ENCODE measurements around the gene ARHGAP42. TPM values are rescaled to one million over a fixed set of nuclear protein-coding genes. Genes with fewer than 3 reads are reported as not detected.
A peak's percentile ranks its signal among the peaks of the same experiment; 100 is the strongest.
"Not testable (repeated sequence)": the region's sequence is repeated elsewhere in the genome, so short reads cannot be mapped to it uniquely, and the experiment has no call there.

Gene ARHGAP42
- total RNA-seq = under 1 TPM; 0.05 to 0.10 TPM

GRCh38 chr11:100687054-100687629, at the start of gene ARHGAP42:
ARHGAP42 (plus strand) TSS chr11:100687288; CDS start chr11:100687679, 391 bp downstream.
- H3K27me3 Mint-ChIP-seq = peaks cover 35% of the 10 kb centered on the region
- H3K9me3 Mint-ChIP-seq = no peaks in the 10 kb centered on the region
- CTCF ChIA-PET = no interaction called here
- peaks cover 17% of the 10 kb centered on the region for H3K4me1 Mint-ChIP-seq
- H3K4me3 Mint-ChIP-seq = peak within 1 kb of the TSS; percentile 82
- POLR2A ChIA-PET = no interaction called here
- DNase-seq = peak; percentile 26
- peak within 1 kb of the TSS; percentile 46 for H3K27ac Mint-ChIP-seq
- no peaks in the 10 kb centered on the region for H3K36me3 Mint-ChIP-seq (ENCODE audit: low read depth)

- Mint-ChIP-seq H3K4me1 (no peaks in the 10 kb centered on the region), H3K27ac (no peak overlapping the region)
Observed at GRCh38 chr11:100637706-100638105, 49.4 kb upstream of the ARHGAP42 start.

GRCh38 chr11:100638648-100639047, 48.4 kb upstream of the ARHGAP42 start:
- no peak overlapping the region for H3K4me3 Mint-ChIP-seq
- CTCF ChIA-PET = no interaction called here
- no peak for DNase-seq
- H3K36me3 Mint-ChIP-seq (ENCODE audit: low read depth) = no peaks in the 10 kb centered on the region
- no peaks in the 10 kb centered on the region for H3K4me1 Mint-ChIP-seq
- H3K27me3 Mint-ChIP-seq = no peaks in the 10 kb centered on the region
- H3K27ac Mint-ChIP-seq = no peak overlapping the region
- no peaks in the 10 kb centered on the region for H3K9me3 Mint-ChIP-seq
- POLR2A ChIA-PET = no interaction called here

More at GRCh38 chr11:100637706-100638105, 49.4 kb upstream of the ARHGAP42 start:
- POLR2A ChIA-PET = no interaction called here
- no peaks in the 10 kb centered on the region for H3K9me3 Mint-ChIP-seq
- no peak overlapping the region for H3K4me3 Mint-ChIP-seq
- no peaks in the 10 kb centered on the region for H3K27me3 Mint-ChIP-seq
- DNase-seq = no peak
- H3K36me3 Mint-ChIP-seq (ENCODE audit: low read depth) = no peaks in the 10 kb centered on the region
- CTCF ChIA-PET = no interaction called here

- H3K9me3 Mint-ChIP-seq = no peaks in the 10 kb centered on the region
- no peak for DNase-seq
- ChIA-PET CTCF (no interaction called here), POLR2A (no interaction called here)
- H3K27me3 Mint-ChIP-seq = no peaks in the 10 kb centered on the region
- H3K36me3 Mint-ChIP-seq (ENCODE audit: low read depth) = no peaks in the 10 kb centered on the region
- H3K4me1 Mint-ChIP-seq = no peaks in the 10 kb centered on the region
- no peak overlapping the region for H3K4me3 Mint-ChIP-seq
- H3K27ac Mint-ChIP-seq = no peak overlapping the region
Observed at GRCh38 chr11:100639140-100639539, 47.9 kb upstream of the ARHGAP42 start.

- ChIA-PET CTCF (no interaction called here), POLR2A (no interaction called here)
- Mint-ChIP-seq H3K27ac (no peak overlapping the region), H3K36me3 (ENCODE audit: low read depth) (no peaks in the 10 kb centered on the region), H3K9me3 (no peaks in the 10 kb centered on the region), H3K4me1 (no peaks in the 10 kb centered on the region), H3K4me3 (no peak overlapping the region), H3K27me3 (no peaks in the 10 kb centered on the region)
- no peak for DNase-seq
Observed at GRCh38 chr11:100640071-100640470, 47.0 kb upstream of the ARHGAP42 start.

GRCh38 chr11:100640646-100641045, 46.4 kb upstream of the ARHGAP42 start:
- Mint-ChIP-seq H3K9me3 (peaks cover under 1% of the 10 kb centered on the region), H3K27me3 (no peaks in the 10 kb centered on the region), H3K36me3 (ENCODE audit: low read depth) (no peaks in the 10 kb centered on the region), H3K27ac (no peak overlapping the region), H3K4me1 (no peaks in the 10 kb centered on the region), H3K4me3 (no peak overlapping the region)
- no peak for DNase-seq
- POLR2A ChIA-PET = no interaction called here
- CTCF ChIA-PET = no interaction called here

GRCh38 chr11:100641456-100641855, 45.6 kb upstream of the ARHGAP42 start:
- Mint-ChIP-seq H3K9me3 (peaks cover 3% of the 10 kb centered on the region), H3K4me1 (peaks cover 1% of the 10 kb centered on the region), H3K27me3 (no peaks in the 10 kb centered on the region), H3K27ac (no peak overlapping the region), H3K4me3 (no peak overlapping the region), H3K36me3 (ENCODE audit: low read depth) (no peaks in the 10 kb centered on the region)
- ChIA-PET CTCF (no interaction called here), POLR2A (no interaction called here)
- no peak for DNase-seq

GRCh38 chr11:100646545-100646944, 40.5 kb upstream of the ARHGAP42 start:
- Mint-ChIP-seq H3K4me3 (no peak overlapping the region), H3K36me3 (ENCODE audit: low read depth) (no peaks in the 10 kb centered on the region), H3K27ac (no peak overlapping the region), H3K4me1 (peaks cover 2% of the 10 kb centered on the region), H3K9me3 (peaks cover 3% of the 10 kb centered on the region), H3K27me3 (no peaks in the 10 kb centered on the region)
- ChIA-PET CTCF (interaction anchor here (0.7 kb wide), 1 partner anchor 42 kb away, joined by 3 read pairs; no protein-coding TSS in a partner anchor), POLR2A (no interaction called here)
- no peak for DNase-seq

GRCh38 chr11:100647861-100648260, 39.2 kb upstream of the ARHGAP42 start:
- Mint-ChIP-seq H3K4me3 (no peak overlapping the region), H3K27me3 (no peaks in the 10 kb centered on the region), H3K36me3 (ENCODE audit: low read depth) (no peaks in the 10 kb centered on the region), H3K27ac (no peak overlapping the region), H3K9me3 (peaks cover 6% of the 10 kb centered on the region), H3K4me1 (peaks cover 2% of the 10 kb centered on the region)
- ChIA-PET CTCF (no interaction called here), POLR2A (no interaction called here)
- DNase-seq = no peak

- H3K4me1 Mint-ChIP-seq = no peaks in the 10 kb centered on the region
- no peaks in the 10 kb centered on the region for H3K27me3 Mint-ChIP-seq
- no peaks in the 10 kb centered on the region for H3K9me3 Mint-ChIP-seq
- DNase-seq = no peak
- H3K36me3 Mint-ChIP-seq (ENCODE audit: low read depth) = no peaks in the 10 kb centered on the region
- ChIA-PET CTCF (interaction anchor here (0.6 kb wide), 1 partner anchor 44 kb away, joined by 4 read pairs; no protein-coding TSS in a partner anchor), POLR2A (no interaction called here)
- no peak overlapping the region for H3K27ac Mint-ChIP-seq
- no peak overlapping the region for H3K4me3 Mint-ChIP-seq
Observed at GRCh38 chr11:100663583-100663982, 23.5 kb upstream of the ARHGAP42 start.

- ChIA-PET POLR2A (no interaction called here), CTCF (interaction anchor here (0.6 kb wide), 1 partner anchor 44 kb away, joined by 4 read pairs; no protein-coding TSS in a partner anchor)
- no peaks in the 10 kb centered on the region for H3K27me3 Mint-ChIP-seq
- H3K4me3 Mint-ChIP-seq = no peak overlapping the region
- no peak overlapping the region for H3K27ac Mint-ChIP-seq
- no peaks in the 10 kb centered on the region for H3K9me3 Mint-ChIP-seq
- H3K36me3 Mint-ChIP-seq (ENCODE audit: low read depth) = no peaks in the 10 kb centered on the region
- no peak for DNase-seq
- no peaks in the 10 kb centered on the region for H3K4me1 Mint-ChIP-seq
Observed at GRCh38 chr11:100663996-100664395, 23.1 kb upstream of the ARHGAP42 start.

- H3K4me1 Mint-ChIP-seq; DNase-seq; H3K27me3 Mint-ChIP-seq; H3K36me3 Mint-ChIP-seq (ENCODE audit: low read depth); H3K9me3 Mint-ChIP-seq; CTCF ChIA-PET; H3K27ac Mint-ChIP-seq; H3K4me3 Mint-ChIP-seq; POLR2A ChIA-PET: not testable (repeated sequence)
Observed at GRCh38 chr11:100666816-100667215, 20.3 kb upstream of the ARHGAP42 start.

GRCh38 chr11:100667449-100667848, 19.6 kb upstream of the ARHGAP42 start:
- Mint-ChIP-seq H3K4me3 (no peak overlapping the region), H3K27me3 (no peaks in the 10 kb centered on the region), H3K27ac (no peak overlapping the region), H3K36me3 (ENCODE audit: low read depth) (no peaks in the 10 kb centered on the region), H3K9me3 (no peaks in the 10 kb centered on the region), H3K4me1 (no peaks in the 10 kb centered on the region)
- DNase-seq = no peak
- CTCF ChIA-PET = no interaction called here
- POLR2A ChIA-PET = no interaction called here

GRCh38 chr11:100670140-100670539, 16.9 kb upstream of the ARHGAP42 start:
- no peaks in the 10 kb centered on the region for H3K4me1 Mint-ChIP-seq
- H3K27me3 Mint-ChIP-seq = no peaks in the 10 kb centered on the region
- ChIA-PET CTCF (no interaction called here), POLR2A (no interaction called here)
- no peak overlapping the region for H3K4me3 Mint-ChIP-seq
- H3K9me3 Mint-ChIP-seq = no peaks in the 10 kb centered on the region
- no peak overlapping the region for H3K27ac Mint-ChIP-seq
- DNase-seq = no peak
- H3K36me3 Mint-ChIP-seq (ENCODE audit: low read depth) = no peaks in the 10 kb centered on the region
